Measurements from ENCODE around the gene KRT77. TPM values are rescaled to one million over a fixed set of nuclear protein-coding genes. Genes with fewer than 3 reads are reported as not detected.

Gene KRT77
- total RNA-seq, 2 experiments from 2014 or later: not detected

- H3K4me3 ChIP-seq (ENCODE audit: low read depth, low read length, poor library complexity, severe bottlenecking): no peak overlapping the region
- no peaks in the 10 kb centered on the region for H4K20me1 ChIP-seq (ENCODE audit: insufficient read depth, low read length)
- TF ChIP-seq EZH2phosphoT487 (IDR thresholded peaks at IDR 0.05; ENCODE audit: borderline replicate concordance, low read depth, low read length) (no peak), CTCF (conservative IDR thresholded peaks at IDR 0.05; ENCODE audit: low read length) (no peak)
- no peak overlapping the region for H3K27ac ChIP-seq (ENCODE audit: low read depth, low read length, poor library complexity, severe bottlenecking)
- H3K9me3 ChIP-seq (ENCODE audit: low read length): no peaks in the 10 kb centered on the region
- H3K36me3 ChIP-seq (ENCODE audit: insufficient read depth, low read length): no peaks in the 10 kb centered on the region
- ChIA-PET POLR2A (interaction anchor here (0.6 kb wide), 1 partner anchor 13 kb away, joined by 3 read pairs; no protein-coding TSS in a partner anchor), CTCF (ENCODE audit: unreplicated experiment) (interaction anchor here (0.6 kb wide), 1 partner anchor 128 kb away, joined by 3 read pairs; no protein-coding TSS in a partner anchor)
- no peak for DNase-seq (ENCODE audit: low spot score)
- intact Hi-C loops (cut with micrococcal nuclease; ENCODE audit: unreplicated experiment): no loop called here
- no peaks in the 10 kb centered on the region for H3K79me2 ChIP-seq (ENCODE audit: insufficient read depth, low read depth, low read length)
- H3K4me1 ChIP-seq (ENCODE audit: insufficient read depth, low read length, poor library complexity, severe bottlenecking): no peaks in the 10 kb centered on the region
- no peak overlapping the region for H3K4me2 ChIP-seq (ENCODE audit: low read length)
- no TSS peak for BruUV-seq (replicated peaks)
- no peak overlapping the region for H2AFZ ChIP-seq (ENCODE audit: low read length)
- no peaks in the 10 kb centered on the region for H3K9me2 ChIP-seq (ENCODE audit: insufficient read depth, low read length)
Observed at GRCh38 chr12:52673713-52674432, 29.5 kb downstream of the KRT77 start.

GRCh38 chr12:52673217-52673616, 30.1 kb downstream of the KRT77 start:
- no peak overlapping the region for H3K27ac ChIP-seq (ENCODE audit: low read depth, low read length, poor library complexity, severe bottlenecking)
- CTCF ChIA-PET (ENCODE audit: unreplicated experiment): interaction anchor here (0.6 kb wide), 1 partner anchor 128 kb away, joined by 3 read pairs; no protein-coding TSS in a partner anchor
- no peaks in the 10 kb centered on the region for H3K9me3 ChIP-seq (ENCODE audit: low read length)
- no TSS peak for BruUV-seq (replicated peaks)
- no peaks in the 10 kb centered on the region for H3K36me3 ChIP-seq (ENCODE audit: insufficient read depth, low read length)
- no peak overlapping the region for H3K4me3 ChIP-seq (ENCODE audit: low read depth, low read length, poor library complexity, severe bottlenecking)
- H3K79me2 ChIP-seq (ENCODE audit: insufficient read depth, low read depth, low read length): no peaks in the 10 kb centered on the region
- no peaks in the 10 kb centered on the region for H4K20me1 ChIP-seq (ENCODE audit: insufficient read depth, low read length)
- no peaks in the 10 kb centered on the region for H3K4me1 ChIP-seq (ENCODE audit: insufficient read depth, low read length, poor library complexity, severe bottlenecking)
- H2AFZ ChIP-seq (ENCODE audit: low read length): no peak overlapping the region
- intact Hi-C loops (cut with micrococcal nuclease; ENCODE audit: unreplicated experiment): no loop called here
- no peak for DNase-seq (ENCODE audit: low spot score)
- no peak overlapping the region for H3K4me2 ChIP-seq (ENCODE audit: low read length)
- POLR2A ChIA-PET: interaction anchor here (0.6 kb wide), 1 partner anchor 12 kb away, joined by 3 read pairs; no protein-coding TSS in a partner anchor
- no peak for TF ChIP-seq CTCF (conservative IDR thresholded peaks at IDR 0.05; ENCODE audit: low read length)
- TF ChIP-seq EZH2phosphoT487 (IDR thresholded peaks at IDR 0.05; ENCODE audit: borderline replicate concordance, low read depth, low read length): no peak
- H3K9me2 ChIP-seq (ENCODE audit: insufficient read depth, low read length): no peaks in the 10 kb centered on the region

GRCh38 chr12:52672321-52672933, 30.9 kb downstream of the KRT77 start:
- no TSS peak for BruUV-seq (replicated peaks)
- no peak overlapping the region for H3K4me3 ChIP-seq (ENCODE audit: low read depth, low read length, poor library complexity, severe bottlenecking)
- no peaks in the 10 kb centered on the region for H3K9me3 ChIP-seq (ENCODE audit: low read length)
- TF ChIP-seq CTCF (conservative IDR thresholded peaks at IDR 0.05; ENCODE audit: low read length) (no peak), EZH2phosphoT487 (IDR thresholded peaks at IDR 0.05; ENCODE audit: borderline replicate concordance, low read depth, low read length) (no peak)
- intact Hi-C loops (cut with micrococcal nuclease; ENCODE audit: unreplicated experiment): no loop called here
- H3K4me2 ChIP-seq (ENCODE audit: low read length): no peak overlapping the region
- H3K27ac ChIP-seq (ENCODE audit: low read depth, low read length, poor library complexity, severe bottlenecking): no peak overlapping the region
- no peak overlapping the region for H2AFZ ChIP-seq (ENCODE audit: low read length)
- H3K9me2 ChIP-seq (ENCODE audit: insufficient read depth, low read length): no peaks in the 10 kb centered on the region
- H3K79me2 ChIP-seq (ENCODE audit: insufficient read depth, low read depth, low read length): no peaks in the 10 kb centered on the region
- no peaks in the 10 kb centered on the region for H3K4me1 ChIP-seq (ENCODE audit: insufficient read depth, low read length, poor library complexity, severe bottlenecking)
- ChIA-PET CTCF (ENCODE audit: unreplicated experiment) (no interaction called here), POLR2A (no interaction called here)
- no peak for DNase-seq (ENCODE audit: low spot score)
- H4K20me1 ChIP-seq (ENCODE audit: insufficient read depth, low read length): no peaks in the 10 kb centered on the region
- H3K36me3 ChIP-seq (ENCODE audit: insufficient read depth, low read length): no peaks in the 10 kb centered on the region

Data from OCI-LY7 (cell line).